ENCODE results near the gene OSM. TPM values are rescaled to one million over a fixed set of nuclear protein-coding genes. Genes with fewer than 3 reads are reported as not detected.

The OSM gene
- total RNA-seq, 4 donors from 2014 or later, result 0.57 to 8.3 TPM; not detected in 2

- intact Hi-C loops (cut with DNase I), result loop anchor here (10.0 kb wide), 1 partner anchor 225 kb away; no protein-coding TSS in a partner anchor
- Histone ChIP-seq H3K4me3 (no peak overlapping the region), H3K4me1 (peaks cover 13 to 22% (median 20%) of the 10 kb centered on the region in 4 donors), H3K27me3 (peaks cover 0 to 4% (median 0%) of the 10 kb centered on the region in 4 donors), H3K9me3 (no peaks in the 10 kb centered on the region), H3K36me3 (no peaks in the 10 kb centered on the region), H3K27ac (replicated peaks in 1 of 4) (no peak overlapping the region)
- no peak for TF ChIP-seq POLR2A (IDR thresholded peaks at IDR 0.05; ENCODE audit: low read depth)
- no peak for TF ChIP-seq CTCF (IDR thresholded peaks at IDR 0.05)
- TF ChIP-seq POLR2AphosphoS5 (IDR thresholded peaks at IDR 0.05), result no peak
- no peak for TF ChIP-seq EP300 (IDR thresholded peaks at IDR 0.05)
- no peak for DNase-seq (ENCODE audit: extremely low spot score)
- WGBS, result no CpG with 5 or more reads among the region's 11 CpGs
Measured at GRCh38 chr22:30260276-30260675, 6.4 kb downstream of the OSM start.

DNA sequence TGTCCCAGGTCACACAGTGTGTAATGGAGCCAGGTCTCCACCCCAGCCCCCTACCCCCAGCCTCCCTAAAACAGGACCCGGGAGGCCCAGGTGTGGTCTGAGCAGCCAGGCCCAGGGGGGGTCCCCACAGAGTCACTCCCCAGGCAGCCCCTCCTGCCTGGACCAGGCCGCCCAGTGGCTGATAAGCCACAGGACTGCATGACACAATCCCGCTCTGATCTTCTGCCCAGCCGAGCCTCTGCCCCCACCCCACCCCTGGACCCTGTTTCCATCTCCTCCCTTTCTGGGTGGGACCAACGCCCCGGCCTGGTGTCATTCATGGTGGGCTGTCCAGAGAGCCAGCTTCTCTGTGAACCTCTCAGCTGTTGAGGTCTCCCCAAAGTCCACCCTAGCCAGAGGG lies 12.3 kb downstream of the OSM start:
- Histone ChIP-seq H3K36me3 (no peaks in the 10 kb centered on the region), H3K27me3 (peaks cover 0 to 21% (median 0%) of the 10 kb centered on the region in 4 donors), H3K9me3 (no peaks in the 10 kb centered on the region), H3K4me3 (no peak overlapping the region), H3K27ac (replicated peaks in 1 of 4) (no peak overlapping the region), H3K4me1 (peaks cover 24 to 36% (median 32%) of the 10 kb centered on the region in 4 donors)
- WGBS, result 88% methylated on average over 5 of the region's 6 CpGs
- intact Hi-C loops (cut with DNase I), result no loop called here
- no peak for DNase-seq (ENCODE audit: extremely low spot score)
- TF ChIP-seq POLR2AphosphoS5 (IDR thresholded peaks at IDR 0.05), result no peak

DNA sequence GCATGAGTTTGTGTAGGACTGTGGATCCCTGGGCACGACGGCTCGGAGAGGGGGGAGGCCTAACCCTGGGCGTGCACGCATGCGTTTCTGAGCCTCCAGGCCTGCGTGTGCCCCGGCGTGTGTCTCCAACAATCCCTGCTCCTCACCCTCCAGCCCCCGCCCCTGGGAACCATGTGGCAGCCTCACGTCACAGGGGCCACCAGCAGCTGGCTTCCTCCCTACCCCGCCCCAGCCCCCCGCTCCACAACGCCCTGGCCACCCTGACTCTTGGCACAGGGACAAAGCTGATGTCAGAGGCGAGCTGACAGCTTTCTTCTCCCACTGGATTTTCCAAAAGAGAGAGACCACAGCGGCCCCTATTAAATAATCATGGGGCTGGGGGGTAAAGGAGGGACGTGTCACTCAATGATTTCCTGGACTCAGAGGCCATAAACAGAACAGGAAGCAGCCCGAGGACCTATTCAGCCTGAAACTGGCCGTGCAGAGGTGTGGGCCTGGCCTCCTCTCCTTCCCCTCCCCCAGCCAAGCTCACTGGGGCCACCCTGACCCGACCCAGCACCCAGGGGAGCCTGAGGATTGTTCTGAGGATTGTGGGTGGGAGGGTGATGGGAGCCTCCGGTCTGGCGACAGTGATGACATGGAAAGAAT lies 13.3 kb downstream of the OSM start:
- no peak for TF ChIP-seq POLR2A (IDR thresholded peaks at IDR 0.05; ENCODE audit: low read depth)
- TF ChIP-seq EP300 (IDR thresholded peaks at IDR 0.05), result no peak
- peak in 1 of 2 donors; percentile 11 for TF ChIP-seq POLR2AphosphoS5 (IDR thresholded peaks at IDR 0.05)
- intact Hi-C loops (cut with DNase I), result no loop called here
- peaks cover 24 to 44% (median 41%) of the 10 kb centered on the region in 4 donors for H3K4me1 ChIP-seq

GRCh38 chr22:30252411-30253204 lies 14.0 kb downstream of the OSM start:
- 68% methylated on average over 21 of the region's 22 CpGs for WGBS
- Histone ChIP-seq H3K36me3 (no peaks in the 10 kb centered on the region), H3K4me1 (peaks cover 24 to 47% (median 42%) of the 10 kb centered on the region in 4 donors), H3K27me3 (peaks cover 0 to 38% (median 0%) of the 10 kb centered on the region in 4 donors), H3K9me3 (no peaks in the 10 kb centered on the region), H3K27ac (replicated peaks in 1 of 4) (peak overlapping the region in 2 of 4 donors; percentile 11 to 15), H3K4me3 (no peak overlapping the region)
- TF ChIP-seq CTCF (IDR thresholded peaks at IDR 0.05) (no peak), EP300 (IDR thresholded peaks at IDR 0.05) (no peak), POLR2AphosphoS5 (IDR thresholded peaks at IDR 0.05) (no peak), POLR2A (IDR thresholded peaks at IDR 0.05; ENCODE audit: low read depth) (no peak)
- intact Hi-C loops (cut with DNase I), result no loop called here
- no peak for DNase-seq (ENCODE audit: extremely low spot score)

More for the DNA sequence above, 13.3 kb downstream of the OSM start:
- H3K9me3 ChIP-seq, result no peaks in the 10 kb centered on the region
- no peaks in the 10 kb centered on the region for H3K36me3 ChIP-seq
- DNase-seq (ENCODE audit: extremely low spot score), result no peak
- H3K27me3 ChIP-seq, result peaks cover 0 to 31% (median 0%) of the 10 kb centered on the region in 4 donors
- peak overlapping the region in 2 of 4 donors; percentile 15 to 55 for H3K27ac ChIP-seq (replicated peaks in 1 of 4)
- WGBS, result 46% methylated on average over 19 of the region's 22 CpGs
- peak overlapping the region in 1 of 4 donors; percentile 4 for H3K4me3 ChIP-seq

- TF ChIP-seq CTCF (IDR thresholded peaks at IDR 0.05), result no peak
- peaks cover 27 to 53% (median 47%) of the 10 kb centered on the region in 4 donors for H3K4me1 ChIP-seq
- DNase-seq (ENCODE audit: extremely low spot score), result no peak
- H3K4me3 ChIP-seq, result no peak overlapping the region
- no peak overlapping the region for H3K27ac ChIP-seq (replicated peaks in 1 of 4)
- peaks cover 0 to 47% (median 2%) of the 10 kb centered on the region in 4 donors for H3K27me3 ChIP-seq
- no peaks in the 10 kb centered on the region for H3K9me3 ChIP-seq
- 73% methylated on average over 9 of the region's 10 CpGs for WGBS
- intact Hi-C loops (cut with DNase I), result no loop called here
- H3K36me3 ChIP-seq, result no peaks in the 10 kb centered on the region
Measured at GRCh38 chr22:30251711-30252110, 14.9 kb downstream of the OSM start.
